ENCODE results near the gene MCOLN2. TPM values are rescaled to one million over a fixed set of nuclear protein-coding genes. Genes with fewer than 3 reads are reported as not detected.

Gene MCOLN2
- total and polyA plus RNA-seq, 2 of the 8 experiments (the other 6 are each of a cell fraction or from before 2014, with no cell fraction given) = 1.7 to 6.1 TPM

DNA sequence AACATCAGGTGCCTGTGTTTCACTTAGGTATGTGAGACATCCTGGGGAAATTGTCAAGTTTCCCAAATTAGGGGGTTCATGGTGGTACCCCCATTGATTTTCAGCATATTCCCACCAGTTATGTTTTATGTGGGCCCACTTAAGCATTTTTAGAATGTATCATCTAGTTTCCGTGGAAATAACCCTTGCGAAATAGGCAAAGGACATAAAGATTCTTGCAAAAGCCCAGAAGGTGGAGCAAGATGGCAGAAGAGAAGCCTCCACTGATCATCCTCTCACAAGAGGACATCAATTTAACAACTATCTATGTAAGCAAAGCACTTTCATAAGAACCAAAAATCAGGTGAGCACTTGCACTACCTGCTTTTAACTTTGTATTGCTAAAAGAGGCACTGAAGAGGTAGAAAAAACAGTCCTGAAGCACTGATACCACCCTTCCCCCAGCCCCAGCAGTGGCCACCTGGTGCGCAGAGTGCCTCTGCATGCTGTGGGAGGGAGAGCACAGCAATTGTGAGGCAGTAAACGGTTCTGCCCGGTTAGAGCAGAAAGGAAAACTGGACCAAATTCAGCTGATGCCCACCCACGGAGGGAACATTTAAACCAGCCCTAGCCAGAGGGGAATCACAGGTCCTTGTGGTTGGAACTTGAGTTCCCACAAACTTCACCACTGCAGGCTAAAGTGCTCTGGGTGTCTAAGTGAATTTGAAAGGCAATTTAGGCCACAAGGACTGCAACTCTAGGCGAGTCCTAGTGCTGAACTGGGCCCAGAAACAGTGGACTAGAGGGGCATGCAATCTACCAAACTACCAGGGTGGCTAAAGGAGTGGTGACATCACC is 23.2 kb downstream of the MCOLN2 start (continued):
- no peak for TF ChIP-seq KDM4A (IDR thresholded peaks at IDR 0.05; ENCODE audit: low read depth, low read length, severe bottlenecking)
- TF ChIP-seq, protein P1, sequence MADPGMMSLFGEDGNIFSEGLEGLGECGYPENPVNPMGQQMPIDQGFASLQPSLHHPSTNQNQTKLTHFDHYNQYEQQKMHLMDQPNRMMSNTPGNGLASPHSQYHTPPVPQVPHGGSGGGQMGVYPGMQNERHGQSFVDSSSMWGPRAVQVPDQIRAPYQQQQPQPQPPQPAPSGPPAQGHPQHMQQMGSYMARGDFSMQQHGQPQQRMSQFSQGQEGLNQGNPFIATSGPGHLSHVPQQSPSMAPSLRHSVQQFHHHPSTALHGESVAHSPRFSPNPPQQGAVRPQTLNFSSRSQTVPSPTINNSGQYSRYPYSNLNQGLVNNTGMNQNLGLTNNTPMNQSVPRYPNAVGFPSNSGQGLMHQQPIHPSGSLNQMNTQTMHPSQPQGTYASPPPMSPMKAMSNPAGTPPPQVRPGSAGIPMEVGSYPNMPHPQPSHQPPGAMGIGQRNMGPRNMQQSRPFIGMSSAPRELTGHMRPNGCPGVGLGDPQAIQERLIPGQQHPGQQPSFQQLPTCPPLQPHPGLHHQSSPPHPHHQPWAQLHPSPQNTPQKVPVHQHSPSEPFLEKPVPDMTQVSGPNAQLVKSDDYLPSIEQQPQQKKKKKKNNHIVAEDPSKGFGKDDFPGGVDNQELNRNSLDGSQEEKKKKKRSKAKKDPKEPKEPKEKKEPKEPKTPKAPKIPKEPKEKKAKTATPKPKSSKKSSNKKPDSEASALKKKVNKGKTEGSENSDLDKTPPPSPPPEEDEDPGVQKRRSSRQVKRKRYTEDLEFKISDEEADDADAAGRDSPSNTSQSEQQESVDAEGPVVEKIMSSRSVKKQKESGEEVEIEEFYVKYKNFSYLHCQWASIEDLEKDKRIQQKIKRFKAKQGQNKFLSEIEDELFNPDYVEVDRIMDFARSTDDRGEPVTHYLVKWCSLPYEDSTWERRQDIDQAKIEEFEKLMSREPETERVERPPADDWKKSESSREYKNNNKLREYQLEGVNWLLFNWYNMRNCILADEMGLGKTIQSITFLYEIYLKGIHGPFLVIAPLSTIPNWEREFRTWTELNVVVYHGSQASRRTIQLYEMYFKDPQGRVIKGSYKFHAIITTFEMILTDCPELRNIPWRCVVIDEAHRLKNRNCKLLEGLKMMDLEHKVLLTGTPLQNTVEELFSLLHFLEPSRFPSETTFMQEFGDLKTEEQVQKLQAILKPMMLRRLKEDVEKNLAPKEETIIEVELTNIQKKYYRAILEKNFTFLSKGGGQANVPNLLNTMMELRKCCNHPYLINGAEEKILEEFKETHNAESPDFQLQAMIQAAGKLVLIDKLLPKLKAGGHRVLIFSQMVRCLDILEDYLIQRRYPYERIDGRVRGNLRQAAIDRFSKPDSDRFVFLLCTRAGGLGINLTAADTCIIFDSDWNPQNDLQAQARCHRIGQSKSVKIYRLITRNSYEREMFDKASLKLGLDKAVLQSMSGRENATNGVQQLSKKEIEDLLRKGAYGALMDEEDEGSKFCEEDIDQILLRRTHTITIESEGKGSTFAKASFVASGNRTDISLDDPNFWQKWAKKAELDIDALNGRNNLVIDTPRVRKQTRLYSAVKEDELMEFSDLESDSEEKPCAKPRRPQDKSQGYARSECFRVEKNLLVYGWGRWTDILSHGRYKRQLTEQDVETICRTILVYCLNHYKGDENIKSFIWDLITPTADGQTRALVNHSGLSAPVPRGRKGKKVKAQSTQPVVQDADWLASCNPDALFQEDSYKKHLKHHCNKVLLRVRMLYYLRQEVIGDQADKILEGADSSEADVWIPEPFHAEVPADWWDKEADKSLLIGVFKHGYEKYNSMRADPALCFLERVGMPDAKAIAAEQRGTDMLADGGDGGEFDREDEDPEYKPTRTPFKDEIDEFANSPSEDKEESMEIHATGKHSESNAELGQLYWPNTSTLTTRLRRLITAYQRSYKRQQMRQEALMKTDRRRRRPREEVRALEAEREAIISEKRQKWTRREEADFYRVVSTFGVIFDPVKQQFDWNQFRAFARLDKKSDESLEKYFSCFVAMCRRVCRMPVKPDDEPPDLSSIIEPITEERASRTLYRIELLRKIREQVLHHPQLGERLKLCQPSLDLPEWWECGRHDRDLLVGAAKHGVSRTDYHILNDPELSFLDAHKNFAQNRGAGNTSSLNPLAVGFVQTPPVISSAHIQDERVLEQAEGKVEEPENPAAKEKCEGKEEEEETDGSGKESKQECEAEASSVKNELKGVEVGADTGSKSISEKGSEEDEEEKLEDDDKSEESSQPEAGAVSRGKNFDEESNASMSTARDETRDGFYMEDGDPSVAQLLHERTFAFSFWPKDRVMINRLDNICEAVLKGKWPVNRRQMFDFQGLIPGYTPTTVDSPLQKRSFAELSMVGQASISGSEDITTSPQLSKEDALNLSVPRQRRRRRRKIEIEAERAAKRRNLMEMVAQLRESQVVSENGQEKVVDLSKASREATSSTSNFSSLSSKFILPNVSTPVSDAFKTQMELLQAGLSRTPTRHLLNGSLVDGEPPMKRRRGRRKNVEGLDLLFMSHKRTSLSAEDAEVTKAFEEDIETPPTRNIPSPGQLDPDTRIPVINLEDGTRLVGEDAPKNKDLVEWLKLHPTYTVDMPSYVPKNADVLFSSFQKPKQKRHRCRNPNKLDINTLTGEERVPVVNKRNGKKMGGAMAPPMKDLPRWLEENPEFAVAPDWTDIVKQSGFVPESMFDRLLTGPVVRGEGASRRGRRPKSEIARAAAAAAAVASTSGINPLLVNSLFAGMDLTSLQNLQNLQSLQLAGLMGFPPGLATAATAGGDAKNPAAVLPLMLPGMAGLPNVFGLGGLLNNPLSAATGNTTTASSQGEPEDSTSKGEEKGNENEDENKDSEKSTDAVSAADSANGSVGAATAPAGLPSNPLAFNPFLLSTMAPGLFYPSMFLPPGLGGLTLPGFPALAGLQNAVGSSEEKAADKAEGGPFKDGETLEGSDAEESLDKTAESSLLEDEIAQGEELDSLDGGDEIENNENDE (IDR thresholded peaks at IDR 0.05; ENCODE audit: insufficient replicate concordance, low read length) = no peak
- TF ChIP-seq NANOG (IDR thresholded peaks at IDR 0.05; ENCODE audit: insufficient read depth, low read depth, low read length, poor library complexity, severe bottlenecking) = no peak

Measured in H1 (cell line).